AG09319 (cell line): Measurements from ENCODE around the gene ZNF624.
"Not testable (repeated sequence)": the region's sequence is repeated elsewhere in the genome, so short reads cannot be mapped to it uniquely, and the experiment has no call there.

Experiments used
- DNase-seq: peaks from one replicate; pipeline ENCODE4 v3.0.0-alpha.2; 2010; ENCODE audit warnings: low read depth; ENCODE audit errors: extremely low read depth
- CTCF ChIP-seq: IDR thresholded peaks from 2 replicates; pipeline ENCODE4 v1.5.1; 2011; ENCODE audit warnings: low read depth, mild to moderate bottlenecking, inconsistent platforms, low read length, moderate library complexity

ZNF624 gene

GRCh38 chr17:16653367-16654041, at the start of gene ZNF624:
Gene ZNF624, minus strand, starts transcription at chr17:16653850.
- DNase-seq, result peak; percentile 58
- TF ChIP-seq CTCF, result no peak

GRCh38 chr17:16697603-16698002, 44.0 kb upstream of the ZNF624 start:
- DNase-seq, result not testable (repeated sequence)

GRCh38 chr17:16690447-16690846, 36.8 kb upstream of the ZNF624 start:
- not testable (repeated sequence) for DNase-seq

GRCh38 chr17:16689731-16690281, 36.2 kb upstream of the ZNF624 start, which contains the start of gene CCDC144A:
Gene CCDC144A, plus strand, starts transcription at chr17:16690241. Its CDS starts 160 bp downstream, at chr17:16690401.
- not testable (repeated sequence) for DNase-seq

GRCh38 chr17:16687151-16687550, 33.5 kb upstream of the ZNF624 start:
- not testable (repeated sequence) for DNase-seq

More at GRCh38 chr17:16689731-16690281, 36.2 kb upstream of the ZNF624 start, which contains the start of gene CCDC144A:
- TF ChIP-seq CTCF, result peak; percentile 15

- DNase-seq, result not testable (repeated sequence)
These were observed 32.4 kb upstream of the ZNF624 start for GRCh38 chr17:16686019-16686418.

GRCh38 chr17:16683290-16684138, 29.9 kb upstream of the ZNF624 start:
- not testable (repeated sequence) for DNase-seq

- no peak for DNase-seq
These were observed 23.1 kb upstream of the ZNF624 start for GRCh38 chr17:16676676-16677268.

GRCh38 chr17:16666907-16667636, 13.4 kb upstream of the ZNF624 start:
- DNase-seq, result not testable (repeated sequence)

More at GRCh38 chr17:16676676-16677268, 23.1 kb upstream of the ZNF624 start:
- no peak for TF ChIP-seq CTCF

- DNase-seq, result not testable (repeated sequence)
These were observed 12.9 kb upstream of the ZNF624 start for GRCh38 chr17:16666553-16666906.
